GM23338 (cell line): ENCODE measurements around the gene QRICH2.

Source experiments
- CREB1 ChIP-seq: fragments of 250-450 bp; sonication (Bioruptor Pico); IDR thresholded peaks from 2 replicates; pipeline ENCODE4 v1.5.0; 2020; ENCODE audit warnings: low read depth, mild to moderate bottlenecking, moderate library complexity
- EZH2 ChIP-seq: fragments of 200-600 bp; sonication (generic); IDR thresholded peaks from one replicate; pipeline ENCODE4 v1.8.0; 2017; ENCODE audit warnings: antibody characterized with exemption, mild to moderate bottlenecking, low read depth; ENCODE audit not compliant: unreplicated experiment
- EZH2phosphoT487 ChIP-seq: fragments of 200-600 bp; sonication (generic); IDR thresholded peaks from one replicate; pipeline ENCODE4 v1.8.1; 2018; ENCODE audit warnings: antibody characterized with exemption; ENCODE audit not compliant: unreplicated experiment
- JUNB ChIP-seq: IDR thresholded peaks from one replicate; pipeline ENCODE4 v1.6.1; 2016; ENCODE audit warnings: antibody characterized with exemption; ENCODE audit not compliant: unreplicated experiment
- POLR2AphosphoS5 ChIP-seq: IDR thresholded peaks from 2 replicates; pipeline ENCODE4 v1.6.1; 2016; ENCODE audit warnings: antibody characterized with exemption, low read depth
- ZNF114 ChIP-seq: fragments of 250-450 bp; sonication (Bioruptor Pico); IDR thresholded peaks from 2 replicates; pipeline ENCODE4 v1.5.0; 2020; ENCODE audit warnings: mild to moderate bottlenecking, moderate library complexity
- TF ChIP-seq, protein P1 (sequence below), 2 experiments: fragments of 200-600 bp in 1 of 2; sonication (generic) in 1 of 2; conservative IDR thresholded peaks; 2 replicates each; pipeline versions ENCODE4 v1.5.1 to v1.6.1; 2016 to 2017; ENCODE audit warnings: antibody characterized with exemption in 2 of 2, low read depth in 2 of 2, mild to moderate bottlenecking in 2 of 2, moderate library complexity in 1 of 2
- TF ChIP-seq, protein P2 (sequence below): IDR thresholded peaks from one replicate; pipeline ENCODE4 v1.6.1; 2018; ENCODE audit warnings: antibody characterized with exemption; ENCODE audit not compliant: unreplicated experiment

DNA sequence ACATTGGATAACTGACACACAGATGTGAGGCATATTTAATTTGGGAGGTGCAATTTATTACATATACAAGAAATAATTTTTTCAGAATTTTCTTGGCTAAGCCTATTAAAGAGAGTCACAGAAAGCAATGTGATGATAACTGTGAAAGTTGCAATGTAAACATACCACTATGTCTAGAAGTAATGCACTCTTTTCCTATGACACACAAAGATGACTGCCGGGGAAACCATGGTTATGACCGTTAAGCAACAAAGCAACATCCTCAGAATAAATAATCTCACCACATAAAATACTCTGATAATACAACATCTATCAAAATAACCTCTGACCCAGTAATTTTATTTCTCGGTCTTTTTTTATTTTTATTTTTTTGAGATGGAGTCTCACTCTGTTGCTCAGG is 10.5 kb upstream of the QRICH2 start:
- TF ChIP-seq, protein P1, sequence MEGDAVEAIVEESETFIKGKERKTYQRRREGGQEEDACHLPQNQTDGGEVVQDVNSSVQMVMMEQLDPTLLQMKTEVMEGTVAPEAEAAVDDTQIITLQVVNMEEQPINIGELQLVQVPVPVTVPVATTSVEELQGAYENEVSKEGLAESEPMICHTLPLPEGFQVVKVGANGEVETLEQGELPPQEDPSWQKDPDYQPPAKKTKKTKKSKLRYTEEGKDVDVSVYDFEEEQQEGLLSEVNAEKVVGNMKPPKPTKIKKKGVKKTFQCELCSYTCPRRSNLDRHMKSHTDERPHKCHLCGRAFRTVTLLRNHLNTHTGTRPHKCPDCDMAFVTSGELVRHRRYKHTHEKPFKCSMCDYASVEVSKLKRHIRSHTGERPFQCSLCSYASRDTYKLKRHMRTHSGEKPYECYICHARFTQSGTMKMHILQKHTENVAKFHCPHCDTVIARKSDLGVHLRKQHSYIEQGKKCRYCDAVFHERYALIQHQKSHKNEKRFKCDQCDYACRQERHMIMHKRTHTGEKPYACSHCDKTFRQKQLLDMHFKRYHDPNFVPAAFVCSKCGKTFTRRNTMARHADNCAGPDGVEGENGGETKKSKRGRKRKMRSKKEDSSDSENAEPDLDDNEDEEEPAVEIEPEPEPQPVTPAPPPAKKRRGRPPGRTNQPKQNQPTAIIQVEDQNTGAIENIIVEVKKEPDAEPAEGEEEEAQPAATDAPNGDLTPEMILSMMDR (conservative IDR thresholded peaks at IDR 0.05; ENCODE audit: low read depth in 2 of 2): no peak
- TF ChIP-seq EZH2: no peak
- no peak for TF ChIP-seq ZNF114 (CRISPR knock-in tag)
- no peak for TF ChIP-seq POLR2AphosphoS5
- TF ChIP-seq JUNB: no peak
- TF ChIP-seq, protein P2, sequence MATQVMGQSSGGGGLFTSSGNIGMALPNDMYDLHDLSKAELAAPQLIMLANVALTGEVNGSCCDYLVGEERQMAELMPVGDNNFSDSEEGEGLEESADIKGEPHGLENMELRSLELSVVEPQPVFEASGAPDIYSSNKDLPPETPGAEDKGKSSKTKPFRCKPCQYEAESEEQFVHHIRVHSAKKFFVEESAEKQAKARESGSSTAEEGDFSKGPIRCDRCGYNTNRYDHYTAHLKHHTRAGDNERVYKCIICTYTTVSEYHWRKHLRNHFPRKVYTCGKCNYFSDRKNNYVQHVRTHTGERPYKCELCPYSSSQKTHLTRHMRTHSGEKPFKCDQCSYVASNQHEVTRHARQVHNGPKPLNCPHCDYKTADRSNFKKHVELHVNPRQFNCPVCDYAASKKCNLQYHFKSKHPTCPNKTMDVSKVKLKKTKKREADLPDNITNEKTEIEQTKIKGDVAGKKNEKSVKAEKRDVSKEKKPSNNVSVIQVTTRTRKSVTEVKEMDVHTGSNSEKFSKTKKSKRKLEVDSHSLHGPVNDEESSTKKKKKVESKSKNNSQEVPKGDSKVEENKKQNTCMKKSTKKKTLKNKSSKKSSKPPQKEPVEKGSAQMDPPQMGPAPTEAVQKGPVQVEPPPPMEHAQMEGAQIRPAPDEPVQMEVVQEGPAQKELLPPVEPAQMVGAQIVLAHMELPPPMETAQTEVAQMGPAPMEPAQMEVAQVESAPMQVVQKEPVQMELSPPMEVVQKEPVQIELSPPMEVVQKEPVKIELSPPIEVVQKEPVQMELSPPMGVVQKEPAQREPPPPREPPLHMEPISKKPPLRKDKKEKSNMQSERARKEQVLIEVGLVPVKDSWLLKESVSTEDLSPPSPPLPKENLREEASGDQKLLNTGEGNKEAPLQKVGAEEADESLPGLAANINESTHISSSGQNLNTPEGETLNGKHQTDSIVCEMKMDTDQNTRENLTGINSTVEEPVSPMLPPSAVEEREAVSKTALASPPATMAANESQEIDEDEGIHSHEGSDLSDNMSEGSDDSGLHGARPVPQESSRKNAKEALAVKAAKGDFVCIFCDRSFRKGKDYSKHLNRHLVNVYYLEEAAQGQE: no peak
- no peak for TF ChIP-seq EZH2phosphoT487
- no peak for TF ChIP-seq CREB1 (CRISPR knock-in tag)
